HG03457 (cell line): Measurements from ENCODE around the gene PRRC2C.
"Not testable (repeated sequence)": the region's sequence is repeated elsewhere in the genome, so short reads cannot be mapped to it uniquely, and the experiment has no call there.

Experiments used
- ATAC-seq: cut with Tn5 transposase; IDR thresholded peaks from one replicate; pipeline ENCODE4 v1.9.1; 2021; ENCODE audit warnings: moderate number of reproducible peaks; ENCODE audit not compliant: unreplicated experiment

PRRC2C gene

DNA sequence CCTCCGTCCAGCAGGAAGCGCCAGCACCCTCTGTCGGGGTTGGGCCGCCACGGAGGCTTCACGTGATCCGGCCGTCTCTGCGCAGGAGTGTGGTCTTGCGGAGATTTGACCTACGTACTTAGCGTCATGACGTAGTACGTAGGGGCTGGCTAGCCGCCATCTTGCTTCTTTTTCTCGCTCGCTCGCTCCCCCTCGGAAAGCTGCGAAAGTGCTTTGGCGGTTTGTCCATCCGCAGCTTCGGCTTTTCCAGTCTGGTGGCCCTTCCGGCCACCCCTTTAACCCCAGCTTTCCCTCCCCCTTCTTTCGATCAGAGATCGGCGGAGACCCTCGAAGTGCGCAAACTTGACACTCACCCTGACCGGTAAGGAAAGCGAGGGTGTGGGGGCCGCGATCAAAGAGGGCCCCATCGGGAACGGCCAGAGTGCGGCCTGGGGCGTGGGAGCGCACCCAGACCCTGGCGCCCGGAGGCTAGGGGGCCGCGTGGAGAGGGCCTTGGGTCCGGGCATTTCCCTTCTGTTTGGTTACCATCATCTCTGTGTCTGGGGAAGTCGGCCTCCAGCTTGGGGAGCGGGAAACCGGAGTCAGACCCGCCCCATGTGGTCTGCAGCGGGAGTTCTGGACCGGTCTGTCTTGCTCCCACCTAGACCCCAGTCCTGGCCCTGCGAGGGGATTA is at the start of gene PRRC2C:
Gene PRRC2C, plus strand, starts transcription at position 156 of the 673 bp plus-strand sequence. CDS start 26,559 bp downstream, outside the sequence.
- peak; percentile 92 for ATAC-seq

DNA sequence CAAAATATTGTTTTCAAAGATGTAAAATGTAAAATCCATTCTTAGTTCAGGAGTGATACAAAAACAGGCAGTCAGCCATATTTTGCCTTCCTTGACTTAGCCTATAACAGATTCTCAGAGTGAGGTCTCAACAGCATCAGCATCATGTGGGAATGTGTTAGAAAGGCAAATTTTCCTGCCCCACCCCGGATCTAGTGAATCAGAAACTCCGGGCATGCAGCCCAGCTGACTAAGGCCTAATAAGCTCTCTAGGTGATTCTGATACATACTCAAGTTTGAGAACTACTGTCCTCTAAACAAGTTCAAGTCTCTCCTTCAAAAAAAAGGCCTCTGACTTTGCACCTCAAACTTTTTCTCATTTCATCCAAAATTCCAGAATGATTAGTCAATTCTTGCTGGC is 46.9 kb upstream of the PRRC2C start:
- ATAC-seq = no peak

DNA sequence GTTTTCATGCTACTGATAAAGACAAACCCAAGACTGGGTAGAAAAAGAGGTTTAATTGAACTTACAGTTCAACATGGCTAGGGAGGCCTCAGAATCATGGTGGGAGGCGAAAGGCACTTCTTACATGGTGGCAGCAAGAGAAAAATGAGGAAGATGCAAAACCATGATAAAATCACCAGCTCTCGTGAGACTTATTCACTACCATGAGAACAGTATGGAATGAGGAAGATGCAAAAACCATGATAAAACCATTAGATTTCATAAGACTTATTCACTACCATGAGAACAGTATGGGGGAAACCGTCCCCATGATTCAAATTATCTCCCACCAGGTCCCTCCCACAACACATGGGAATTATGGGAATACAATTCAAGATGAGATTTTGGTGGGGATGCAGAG is 45.1 kb upstream of the PRRC2C start:
- not testable (repeated sequence) for ATAC-seq

DNA sequence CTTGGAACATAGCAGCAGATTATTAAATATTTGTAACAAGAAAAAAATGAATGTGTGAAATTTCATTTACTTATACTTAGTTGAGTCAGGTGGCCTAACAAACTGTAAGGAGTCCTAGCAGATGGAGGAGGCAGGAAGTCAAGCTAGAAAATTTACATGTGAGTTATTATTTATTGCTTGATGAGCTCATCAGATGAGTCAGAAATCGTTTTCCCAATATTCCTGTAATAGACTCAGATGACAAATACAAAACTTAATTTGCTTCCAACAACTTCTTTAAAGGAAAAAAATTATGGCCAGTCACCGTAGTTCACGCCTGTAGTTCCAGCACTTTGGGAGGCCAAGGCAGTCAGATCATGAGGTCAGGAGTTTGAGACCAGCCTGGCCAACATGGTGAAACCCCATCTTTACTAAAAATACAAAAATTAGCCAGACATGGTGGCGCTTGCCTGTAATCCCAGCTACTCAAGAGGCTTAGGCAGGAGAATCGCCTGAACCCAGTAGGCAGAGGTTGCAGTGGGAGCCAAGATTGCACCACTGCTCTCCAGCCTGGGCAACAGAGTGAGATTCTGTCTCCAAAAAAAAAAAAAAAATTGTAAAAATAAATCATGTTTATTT is 43.9 kb upstream of the PRRC2C start:
- ATAC-seq = not testable (repeated sequence)

DNA sequence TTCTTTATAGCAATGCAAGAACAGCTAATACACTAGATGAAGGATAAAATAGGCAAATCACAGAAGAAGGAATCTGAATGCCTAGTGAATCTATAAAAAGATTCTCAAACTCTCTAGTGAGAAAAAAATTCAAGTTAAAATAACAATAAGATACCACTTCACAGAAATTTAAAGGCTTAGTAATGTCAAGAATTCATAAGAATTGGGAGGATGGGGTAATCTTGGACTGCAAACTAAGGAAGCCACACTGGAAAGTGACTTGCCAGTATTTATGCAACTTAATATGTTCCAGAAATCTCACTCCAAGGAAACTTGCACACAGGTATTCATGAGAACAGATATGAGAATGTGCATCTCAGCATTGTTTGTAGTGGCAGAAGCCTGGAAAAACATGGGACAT is 38.9 kb upstream of the PRRC2C start:
- ATAC-seq = no peak

DNA sequence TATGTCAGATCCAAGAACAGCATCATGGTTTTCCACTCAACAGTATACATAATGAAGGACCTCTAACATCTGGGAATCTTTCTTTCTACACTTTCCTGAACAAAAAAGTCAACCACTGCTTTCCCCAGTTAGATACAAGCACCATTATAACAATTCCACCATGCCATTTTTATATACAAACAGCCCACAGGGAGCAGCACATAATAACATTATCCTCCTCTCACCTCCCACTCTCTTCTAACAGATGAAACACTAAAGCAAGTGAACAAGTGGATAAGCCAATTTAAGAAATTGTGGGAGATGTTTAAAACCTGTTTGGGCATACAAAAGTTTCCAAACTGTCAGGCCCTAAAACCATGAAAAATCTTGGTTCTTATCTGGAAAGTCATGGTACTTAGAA is 29.4 kb upstream of the PRRC2C start:
- ATAC-seq = no peak

DNA sequence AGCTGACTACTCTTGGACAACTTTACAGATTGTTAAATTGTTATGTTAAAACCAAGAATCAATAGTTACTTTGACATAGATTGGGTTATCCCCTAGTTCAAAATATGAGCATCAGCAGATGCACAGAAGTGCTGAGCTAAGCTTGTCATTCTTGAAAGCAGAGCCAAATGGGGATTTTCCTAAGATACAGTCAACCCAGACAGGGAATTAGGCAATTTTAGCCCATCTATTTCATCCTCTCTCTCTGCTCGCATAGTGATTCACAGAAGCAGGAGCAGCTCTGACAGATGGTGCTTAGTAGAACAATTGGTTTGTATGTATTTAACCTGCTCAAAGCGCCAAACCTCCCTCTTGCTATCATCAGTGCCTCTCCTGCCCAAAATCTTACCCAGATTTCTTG is 27.9 kb upstream of the PRRC2C start:
- no peak for ATAC-seq

DNA sequence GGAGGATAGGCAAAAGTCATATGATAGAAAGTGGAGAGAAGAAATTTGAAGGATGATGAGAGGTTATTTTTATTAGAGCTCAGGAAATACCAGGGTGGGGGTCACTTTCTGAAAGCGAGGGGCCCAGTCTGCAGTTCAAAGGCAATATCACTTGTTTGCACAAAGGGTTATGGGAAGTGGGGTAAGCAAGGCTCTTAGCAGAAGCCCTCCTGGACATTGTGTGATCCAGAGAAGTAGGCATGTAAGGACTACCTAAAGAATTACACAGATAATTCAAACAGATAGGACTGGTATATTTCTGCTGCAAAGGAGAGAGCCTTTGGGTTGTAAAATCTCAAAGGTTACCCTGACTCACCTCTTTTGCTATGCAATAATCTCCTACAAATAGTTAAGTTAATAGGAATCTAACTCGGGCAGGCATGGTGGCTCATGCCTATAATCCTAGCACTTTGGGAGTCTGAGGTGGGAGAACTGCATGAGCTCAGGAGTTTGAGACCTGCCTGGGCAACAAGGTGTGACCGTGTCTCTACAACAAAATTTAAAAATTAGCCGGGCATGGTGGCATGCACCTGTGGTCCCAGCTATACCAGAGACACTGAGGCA is 25.2 kb upstream of the PRRC2C start:
- ATAC-seq = no peak

DNA sequence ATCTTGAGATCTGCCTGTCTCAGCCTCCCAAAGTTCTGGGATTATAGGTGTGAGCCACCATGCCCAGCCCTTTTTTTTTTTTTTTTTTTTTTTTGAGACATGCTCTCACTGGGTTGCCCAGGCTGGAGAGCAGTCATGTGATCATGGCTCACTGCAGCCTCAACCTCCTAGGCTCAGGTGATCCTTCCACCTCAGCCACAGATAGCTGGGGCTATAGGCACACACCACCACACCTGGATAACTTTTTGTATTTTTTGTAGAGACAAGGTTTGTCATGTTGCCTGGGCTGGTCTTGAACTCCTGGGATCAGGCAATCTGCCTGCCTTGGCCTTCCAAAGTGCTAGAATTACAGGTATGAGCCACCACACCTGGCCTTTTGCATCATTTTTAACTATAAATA is 17.7 kb upstream of the PRRC2C start:
- ATAC-seq = no peak

DNA sequence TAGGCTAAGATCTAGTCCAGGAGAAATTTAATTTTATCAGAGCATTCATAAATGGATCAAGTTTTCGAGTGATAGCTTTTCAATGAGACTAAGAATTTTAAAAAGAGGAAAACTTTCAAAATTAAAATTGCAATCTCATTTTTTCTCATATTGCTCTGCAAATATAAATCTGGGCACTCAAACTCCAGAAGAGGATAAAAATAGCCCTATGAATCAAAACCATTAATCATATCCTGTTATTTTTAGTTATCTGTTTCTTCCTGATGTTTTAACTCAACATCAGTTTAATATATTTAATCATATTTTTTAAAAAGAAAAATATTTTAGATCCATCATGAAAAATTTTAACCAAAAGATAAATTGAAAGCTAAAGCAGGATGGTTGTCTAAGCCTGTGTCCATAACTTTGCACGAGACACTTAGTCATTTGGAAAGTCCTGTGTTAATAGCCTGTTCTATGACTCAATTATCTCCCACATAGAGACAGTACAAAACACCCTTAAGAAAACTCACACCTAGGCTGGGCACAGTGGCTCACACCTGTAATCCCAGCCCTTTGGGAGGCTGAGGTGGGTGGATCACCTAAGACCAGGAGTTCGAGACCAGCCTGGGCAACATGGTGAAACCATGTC is 17.1 kb upstream of the PRRC2C start:
- peak; percentile 56 for ATAC-seq

DNA sequence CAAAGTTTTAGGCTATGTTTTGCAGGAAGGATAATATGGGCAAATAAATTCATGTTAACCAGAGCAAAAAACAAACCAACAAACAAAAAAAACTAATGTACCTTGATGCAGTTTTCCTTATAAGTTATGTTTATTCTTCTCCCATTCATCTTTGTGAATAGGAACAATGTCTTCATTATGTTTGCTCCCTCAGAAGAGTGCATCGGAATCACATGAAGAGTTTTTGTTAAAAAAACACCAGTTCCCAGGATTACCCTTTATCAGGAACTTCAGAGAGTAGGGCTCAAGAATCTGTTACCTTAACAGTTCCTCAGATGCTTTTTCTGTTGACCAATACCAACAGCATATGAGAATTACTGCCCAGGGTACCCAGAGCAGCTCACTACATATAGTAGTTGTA is 14.6 kb upstream of the PRRC2C start:
- no peak for ATAC-seq

DNA sequence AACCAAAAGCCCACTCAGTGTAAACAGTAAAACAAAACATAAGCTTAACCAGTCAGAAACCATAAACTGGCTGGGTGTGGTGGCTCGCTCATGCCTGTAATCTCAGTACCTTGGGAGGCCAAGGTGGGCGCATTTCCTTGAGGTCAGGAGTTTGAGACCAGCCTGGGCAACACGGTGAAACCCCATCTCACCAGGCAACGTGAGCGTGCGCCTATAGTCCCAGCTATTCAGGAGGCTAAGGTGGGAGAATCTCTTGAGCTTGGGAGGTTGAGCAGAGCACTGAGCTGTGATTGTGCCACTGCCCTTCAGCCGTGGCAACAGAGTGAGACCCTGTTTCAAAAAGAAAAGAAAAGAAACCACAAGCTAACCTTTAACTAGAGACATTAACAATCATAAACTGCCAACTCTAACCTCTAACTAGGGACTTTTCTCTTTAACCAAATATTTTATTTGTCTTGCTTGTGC is 13.1 kb upstream of the PRRC2C start:
- peak; percentile 57 for ATAC-seq

DNA sequence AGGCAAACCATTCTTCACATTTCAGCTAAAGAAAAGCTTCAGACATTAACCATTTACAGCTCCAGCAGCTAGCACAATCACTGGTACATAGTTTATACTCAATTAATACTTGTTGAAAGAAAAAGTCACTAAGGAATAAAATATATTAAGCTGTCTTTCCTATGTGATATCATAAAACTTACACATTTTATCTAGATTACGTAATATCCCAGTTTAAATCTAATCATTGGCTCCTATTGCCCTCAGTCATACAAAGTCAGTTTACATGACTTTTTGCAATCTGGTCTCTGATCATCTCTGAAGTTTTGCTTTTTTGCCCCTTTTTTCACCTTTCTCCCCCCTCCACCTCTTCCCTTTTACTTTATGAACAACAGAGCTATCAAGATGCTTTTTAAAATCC is 8.5 kb upstream of the PRRC2C start:
- ATAC-seq = no peak

DNA sequence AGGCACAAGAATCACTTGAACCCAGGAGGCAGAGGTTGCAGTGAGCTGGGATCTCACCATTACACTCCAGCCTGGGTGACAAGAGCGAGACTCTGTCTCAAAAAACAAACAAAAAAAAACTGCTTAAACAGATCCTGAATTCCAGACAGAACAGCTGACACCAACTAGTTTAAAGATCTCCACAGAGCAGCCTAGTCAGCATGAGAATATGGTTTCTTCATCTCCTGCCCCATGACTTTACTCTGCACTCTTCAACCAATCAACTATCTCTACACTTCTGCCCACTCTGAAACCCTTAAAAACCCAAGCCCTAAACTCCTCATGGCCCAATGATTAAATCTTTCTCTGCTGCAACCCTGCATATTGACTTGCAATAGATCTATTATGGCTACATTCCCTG is 7.5 kb upstream of the PRRC2C start:
- no peak for ATAC-seq

DNA sequence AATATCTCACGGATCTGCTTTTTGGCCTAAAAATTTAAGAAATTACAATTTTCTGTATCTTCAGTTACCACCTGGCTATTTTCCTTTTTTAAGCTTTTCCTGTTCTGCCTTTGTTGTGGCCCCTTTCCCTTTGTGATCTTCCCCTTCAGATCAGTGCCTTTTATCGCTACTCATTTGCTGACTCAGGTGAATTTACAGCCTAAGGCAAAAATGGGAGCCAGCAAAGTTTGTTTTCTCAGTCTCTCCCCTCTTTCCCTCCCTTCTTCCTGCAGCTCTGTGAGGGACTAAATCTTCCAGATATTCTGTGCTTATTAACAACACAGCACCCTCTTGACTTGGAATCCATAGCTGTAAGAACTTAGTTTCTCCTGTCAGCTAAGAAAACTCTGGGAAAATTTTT is 5.3 kb upstream of the PRRC2C start:
- ATAC-seq = no peak

DNA sequence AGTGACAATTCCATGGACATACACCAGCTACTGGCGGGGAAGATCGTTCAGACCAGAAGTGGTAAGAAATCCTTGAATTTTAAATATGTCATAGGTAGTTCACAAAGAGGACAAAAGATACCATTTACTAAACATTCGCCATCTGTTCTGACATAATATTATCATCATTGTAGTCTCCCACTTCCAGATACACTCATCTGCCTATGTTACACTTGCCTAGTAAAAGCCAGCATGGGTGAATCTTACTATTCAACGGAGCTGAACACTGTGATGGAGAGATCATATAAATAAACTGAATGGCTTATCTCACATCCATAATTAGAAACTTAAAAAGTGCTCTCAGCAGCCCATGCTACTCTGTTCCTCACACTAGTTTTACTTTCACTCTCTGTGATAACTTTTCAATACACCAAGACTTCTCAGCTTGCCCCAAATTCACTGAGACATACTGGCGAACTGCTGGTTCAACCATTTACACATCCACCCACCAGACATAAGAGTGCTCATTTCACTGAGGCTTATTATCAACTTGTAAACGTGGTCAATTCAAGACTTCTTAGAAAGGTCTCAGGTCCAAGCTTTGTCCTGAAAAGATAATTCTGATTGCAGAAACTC is 463 bp upstream of the PRRC2C start:
- peak; percentile 55 for ATAC-seq

DNA sequence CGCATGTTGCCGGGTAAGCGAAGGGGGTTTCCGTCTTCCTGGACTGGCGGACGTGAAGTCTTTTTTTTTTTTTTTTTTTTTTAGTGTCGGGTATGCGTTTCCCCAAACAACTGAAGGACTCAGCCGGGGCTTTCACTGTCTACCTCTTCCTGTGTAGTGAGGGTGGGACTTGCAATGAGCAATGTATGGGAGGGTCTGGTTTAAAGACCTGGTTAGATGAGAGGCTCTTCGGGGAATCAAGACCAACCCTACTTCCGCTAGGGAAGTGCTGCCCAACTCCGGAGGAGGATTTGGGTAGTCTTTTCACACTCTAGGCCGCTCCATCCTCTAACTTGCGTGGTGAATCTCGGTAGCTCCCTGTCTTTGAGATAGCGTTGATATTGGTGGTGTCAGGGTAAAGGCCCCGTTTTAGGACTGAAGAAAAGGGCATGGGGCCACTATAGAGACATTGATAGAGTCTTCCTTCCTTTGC is 754 bp downstream of the PRRC2C start:
- ATAC-seq = peak; percentile 36

DNA sequence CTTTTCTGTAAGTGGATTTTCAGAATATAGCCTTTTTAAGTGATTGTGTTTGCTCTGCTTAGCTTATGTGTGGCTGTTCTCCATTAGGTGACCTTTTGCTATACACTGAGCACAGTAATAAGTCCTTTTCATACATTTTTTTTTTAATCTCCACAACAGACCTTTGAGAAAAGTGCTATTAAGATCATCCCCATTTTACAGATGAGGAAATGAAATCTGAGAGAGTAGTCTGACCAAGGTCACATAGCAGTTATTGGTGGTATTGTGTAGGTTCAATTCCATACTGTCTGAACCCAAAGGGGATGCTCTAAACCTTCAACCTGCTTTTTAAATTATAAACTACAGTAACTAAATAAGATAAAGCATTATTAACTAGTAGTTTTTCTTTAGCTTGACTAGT is 1.7 kb downstream of the PRRC2C start:
- no peak for ATAC-seq

DNA sequence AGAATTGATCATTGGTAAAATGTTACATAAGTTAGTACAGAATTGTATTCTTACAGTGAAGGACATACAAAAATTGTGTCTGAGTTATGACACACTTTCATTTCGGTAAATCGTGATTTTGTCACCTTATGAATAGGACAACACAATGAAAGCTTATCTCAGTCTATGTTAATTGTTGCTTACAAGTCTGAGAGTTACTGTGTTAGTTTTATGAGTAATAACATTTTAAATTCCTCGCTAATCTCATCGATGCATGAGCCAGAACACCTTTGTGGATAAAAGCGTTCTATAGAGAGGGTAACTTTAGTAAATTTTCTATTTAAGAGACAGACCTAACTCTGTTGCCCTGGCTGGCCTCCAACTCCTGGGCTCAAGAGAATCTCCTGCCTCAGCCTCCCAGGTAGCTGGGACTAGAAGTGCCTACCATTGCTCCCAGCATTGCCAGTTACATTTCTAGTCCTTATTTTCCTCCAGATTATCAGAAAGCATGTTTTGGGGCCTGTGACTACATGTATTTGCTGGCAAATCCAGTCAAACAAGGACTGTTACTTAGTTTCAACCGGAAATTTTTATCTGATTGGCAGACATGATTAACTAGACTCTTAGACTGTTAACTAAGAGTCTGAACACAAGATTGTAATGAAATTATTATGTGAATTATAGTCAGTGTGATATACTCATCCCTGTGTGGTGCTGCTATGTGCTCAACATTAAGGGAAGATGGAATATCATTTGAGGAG is 3.0 kb downstream of the PRRC2C start:
- no peak for ATAC-seq

DNA sequence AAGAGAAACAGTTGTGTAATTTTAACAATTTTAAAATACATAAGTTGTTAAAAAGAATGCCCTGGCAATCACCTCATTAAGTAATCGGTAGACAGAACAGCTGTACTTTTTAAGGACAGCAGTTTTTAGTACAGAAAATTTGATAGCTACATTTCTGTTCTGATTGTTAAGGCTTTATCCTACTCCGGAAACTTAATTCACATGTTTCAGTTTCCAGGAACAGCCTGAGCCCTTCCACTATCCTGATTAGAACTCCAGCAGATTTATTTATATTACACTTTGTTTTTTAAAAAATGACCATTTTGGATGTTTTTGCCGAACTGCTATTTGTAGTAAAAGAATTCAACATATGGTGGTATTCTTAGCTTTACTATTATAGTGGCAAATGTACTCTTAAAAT is 8.7 kb downstream of the PRRC2C start:
- ATAC-seq = no peak

DNA sequence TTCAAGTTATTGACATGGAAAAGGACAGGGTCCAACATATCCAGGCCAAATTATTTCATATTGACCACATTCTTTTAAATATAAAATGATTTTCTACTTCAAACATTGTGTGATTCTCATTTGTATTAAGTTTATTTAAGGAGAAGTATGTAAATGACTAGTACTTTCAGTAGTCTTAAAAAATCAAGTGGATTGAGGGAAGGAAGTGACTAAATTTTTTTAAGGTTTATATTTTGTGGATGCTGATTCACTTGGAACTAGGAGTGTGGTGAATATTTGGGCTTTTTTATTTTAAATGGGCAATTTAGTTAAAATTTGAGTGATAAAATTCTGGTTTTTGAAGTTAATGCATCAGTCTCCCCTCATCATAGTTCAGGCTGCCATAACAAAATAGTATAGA is 10.1 kb downstream of the PRRC2C start:
- no peak for ATAC-seq
